Thoracic aorta (tissue), 2 donors: Measurements from ENCODE around the gene OPN4. TPM values are rescaled to one million over a fixed set of nuclear protein-coding genes. Genes with fewer than 3 reads are reported as not detected.

Experiments
- ATAC-seq: fragments of 150-250 bp; one replicate; pipeline ENCODE4 v1.8.0; 2017; ENCODE audit warnings: low read depth; ENCODE audit not compliant: insufficient number of reproducible peaks, low FRiP score
- DNase-seq: peaks from one replicate; pipeline ENCODE4 v3.0.0-alpha.2; 2020; ENCODE audit warnings: low spot score
- H3K27ac ChIP-seq, 2 donors: fragments of 200-600 bp; sonication (generic); 1 replicate in 1 of 2; 2 replicates in 1 of 2; pipeline ENCODE4 v1.5.1; 2016; ENCODE audit warnings: mild to moderate bottlenecking in 2 of 2, moderate library complexity in 2 of 2
- H3K27me3 ChIP-seq: fragments of 200-600 bp; sonication (generic); replicated peaks from 2 replicates; pipeline ENCODE4 v1.6.0; 2016; ENCODE audit warnings: mild to moderate bottlenecking; ENCODE audit not compliant: insufficient read depth
- H3K36me3 ChIP-seq: fragments of 200-600 bp; sonication (generic); one replicate; pipeline ENCODE4 v1.5.1; 2016
- H3K4me1 ChIP-seq, 2 donors: fragments of 200-600 bp; sonication (generic); 1 replicate in 1 of 2; 2 replicates in 1 of 2; pipeline versions ENCODE4 v1.5.1 to v1.6.0; 2016; ENCODE audit warnings: low read depth in 2 of 2, mild to moderate bottlenecking in 1 of 2; ENCODE audit not compliant: control insufficient read depth in 1 of 2
- H3K4me3 ChIP-seq: fragments of 200-600 bp; sonication (generic); 2 replicates; pipeline ENCODE4 v1.5.1; 2016; ENCODE audit warnings: mild to moderate bottlenecking
- H3K9me3 ChIP-seq: fragments of 200-600 bp; sonication (generic); 2 replicates; pipeline ENCODE4 v1.5.1; 2016
- total RNA-seq, 2 donors: library from RNA; depleted of rRNA; stranded (reverse); fragments of >200 nt; gene quantifications; one replicate each; pipeline versions ENCODE4 v1.1.0 to v1.2.3, GENCODE V29; 2016
- TF ChIP-seq, protein P1 (sequence below): fragments of 200-600 bp; sonication (generic); IDR thresholded peaks from one replicate; pipeline ENCODE4 v1.5.1; 2019; ENCODE audit warnings: antibody characterized with exemption

OPN4 gene
- total RNA-seq, 2 donors from 2014 or later: not detected

DNA sequence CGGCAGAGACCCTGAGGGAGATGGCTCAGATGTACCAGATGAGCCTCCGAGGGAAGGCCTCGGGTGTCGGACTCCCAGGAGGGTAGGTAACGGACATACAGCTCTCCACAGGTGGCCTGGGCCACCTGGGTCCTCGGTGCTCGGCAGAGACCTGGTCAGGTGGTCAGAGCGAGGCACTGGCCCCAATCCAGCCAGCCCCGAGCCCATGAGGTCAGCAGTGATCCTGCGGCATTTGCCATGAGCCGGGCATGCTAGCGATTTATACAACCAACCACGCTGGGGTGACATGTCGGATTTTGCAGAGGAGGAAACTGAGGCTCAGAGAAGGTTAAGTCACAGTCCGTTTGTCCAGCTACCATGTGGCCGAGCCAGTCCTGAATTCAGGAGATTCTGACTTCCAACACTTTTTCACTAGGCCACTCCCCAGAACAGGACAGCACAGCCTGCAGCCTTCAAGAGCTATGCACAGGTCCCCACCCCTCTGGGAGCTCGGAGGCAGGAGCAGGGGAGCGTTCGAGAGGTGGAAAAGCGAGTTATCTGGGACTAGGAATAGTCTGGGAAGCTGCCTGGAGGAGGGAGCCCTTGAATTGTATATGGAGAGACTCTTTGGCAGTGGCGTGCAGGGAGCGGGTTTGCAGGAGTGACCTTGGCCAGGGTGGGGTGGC lies 27.5 kb downstream of the OPN4 start:
- H3K27ac ChIP-seq: peak overlapping the region; percentile 71 to 76
- H3K4me1 ChIP-seq: peaks cover 40 to 82% of the 10 kb centered on the region in 2 donors

DNA sequence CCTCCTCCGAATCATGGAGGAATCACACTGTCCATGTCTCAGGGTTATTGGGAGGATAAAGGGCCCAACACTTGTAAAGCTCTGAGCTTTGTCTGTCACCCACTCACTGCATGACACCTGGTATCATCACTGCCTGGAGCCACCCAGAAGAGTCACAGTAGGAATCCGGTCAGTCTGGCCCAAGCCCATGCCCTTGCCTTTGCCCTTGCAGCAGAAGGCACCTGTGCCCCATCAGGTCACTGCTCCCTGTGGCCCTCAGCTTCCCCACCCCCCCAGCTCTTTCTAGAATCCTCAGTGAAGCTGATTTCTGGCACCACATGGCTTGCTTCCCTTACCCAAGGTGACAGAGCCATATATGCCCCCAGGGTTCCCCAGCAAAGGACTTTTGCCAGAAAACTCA lies 28.3 kb downstream of the OPN4 start:
- Histone ChIP-seq H3K9me3 (no peaks in the 10 kb centered on the region), H3K4me3 (no peak overlapping the region), H3K27me3 (no peaks in the 10 kb centered on the region), H3K36me3 (peaks cover 42% of the 10 kb centered on the region), H3K4me1 (peaks cover 47 to 85% of the 10 kb centered on the region in 2 donors), H3K27ac (peak overlapping the region; percentile 68 to 75)
- DNase-seq (no peak), ATAC-seq (no peak)
- TF ChIP-seq, protein P1, sequence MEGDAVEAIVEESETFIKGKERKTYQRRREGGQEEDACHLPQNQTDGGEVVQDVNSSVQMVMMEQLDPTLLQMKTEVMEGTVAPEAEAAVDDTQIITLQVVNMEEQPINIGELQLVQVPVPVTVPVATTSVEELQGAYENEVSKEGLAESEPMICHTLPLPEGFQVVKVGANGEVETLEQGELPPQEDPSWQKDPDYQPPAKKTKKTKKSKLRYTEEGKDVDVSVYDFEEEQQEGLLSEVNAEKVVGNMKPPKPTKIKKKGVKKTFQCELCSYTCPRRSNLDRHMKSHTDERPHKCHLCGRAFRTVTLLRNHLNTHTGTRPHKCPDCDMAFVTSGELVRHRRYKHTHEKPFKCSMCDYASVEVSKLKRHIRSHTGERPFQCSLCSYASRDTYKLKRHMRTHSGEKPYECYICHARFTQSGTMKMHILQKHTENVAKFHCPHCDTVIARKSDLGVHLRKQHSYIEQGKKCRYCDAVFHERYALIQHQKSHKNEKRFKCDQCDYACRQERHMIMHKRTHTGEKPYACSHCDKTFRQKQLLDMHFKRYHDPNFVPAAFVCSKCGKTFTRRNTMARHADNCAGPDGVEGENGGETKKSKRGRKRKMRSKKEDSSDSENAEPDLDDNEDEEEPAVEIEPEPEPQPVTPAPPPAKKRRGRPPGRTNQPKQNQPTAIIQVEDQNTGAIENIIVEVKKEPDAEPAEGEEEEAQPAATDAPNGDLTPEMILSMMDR: no peak

More for the DNA sequence above, 27.5 kb downstream of the OPN4 start:
- Histone ChIP-seq H3K9me3 (no peaks in the 10 kb centered on the region), H3K4me3 (no peak overlapping the region), H3K36me3 (peaks cover 34% of the 10 kb centered on the region), H3K27me3 (no peaks in the 10 kb centered on the region)
- TF ChIP-seq, protein P1: no peak
- DNase-seq: no peak
- ATAC-seq: no peak

DNA sequence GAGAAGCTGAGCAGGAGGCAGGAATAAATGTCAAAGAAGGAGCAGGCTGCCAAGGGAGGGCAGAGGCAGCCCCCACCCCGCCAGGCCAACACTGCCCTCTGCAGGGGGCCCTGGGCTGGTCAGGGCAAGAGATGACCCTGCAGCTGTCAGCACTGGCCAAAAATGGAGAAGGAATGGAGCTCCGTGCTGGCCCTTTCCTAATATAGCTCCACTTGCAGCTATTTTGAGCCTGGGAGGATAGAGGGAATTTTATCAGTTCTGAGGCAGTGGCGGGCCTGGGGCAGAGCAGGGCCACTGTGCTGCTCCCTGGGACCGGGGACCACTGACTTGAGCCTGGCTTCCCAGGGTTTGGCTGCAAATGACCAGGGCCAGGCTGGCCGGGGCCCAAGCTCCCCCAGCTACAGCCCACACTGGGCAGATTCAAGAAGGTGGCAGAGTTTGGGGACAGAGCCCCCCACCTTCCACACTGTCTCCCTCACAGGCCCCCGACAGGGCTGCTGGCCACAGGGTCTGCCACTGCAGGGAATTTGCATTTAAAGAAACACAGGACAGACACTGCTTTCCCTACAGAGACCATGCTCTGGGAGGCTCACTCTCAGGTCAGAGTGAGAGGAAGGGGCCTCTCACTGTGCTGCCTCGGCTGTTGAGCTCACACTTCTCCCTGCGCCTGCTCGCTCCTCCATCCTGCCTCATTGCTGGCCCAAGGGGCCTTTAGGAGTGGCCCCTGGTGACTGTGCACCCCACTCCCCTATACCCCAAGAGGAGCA lies 30.2 kb downstream of the OPN4 start:
- TF ChIP-seq, protein P1: peak; percentile 53
- no peak for DNase-seq
- H3K27ac ChIP-seq: peak overlapping the region; percentile 68 to 75
- no peak overlapping the region for H3K4me3 ChIP-seq
- peaks cover 42% of the 10 kb centered on the region for H3K36me3 ChIP-seq
- no peaks in the 10 kb centered on the region for H3K9me3 ChIP-seq
- H3K4me1 ChIP-seq: peaks cover 44 to 98% of the 10 kb centered on the region in 2 donors
- no peak for ATAC-seq
- H3K27me3 ChIP-seq: no peaks in the 10 kb centered on the region

DNA sequence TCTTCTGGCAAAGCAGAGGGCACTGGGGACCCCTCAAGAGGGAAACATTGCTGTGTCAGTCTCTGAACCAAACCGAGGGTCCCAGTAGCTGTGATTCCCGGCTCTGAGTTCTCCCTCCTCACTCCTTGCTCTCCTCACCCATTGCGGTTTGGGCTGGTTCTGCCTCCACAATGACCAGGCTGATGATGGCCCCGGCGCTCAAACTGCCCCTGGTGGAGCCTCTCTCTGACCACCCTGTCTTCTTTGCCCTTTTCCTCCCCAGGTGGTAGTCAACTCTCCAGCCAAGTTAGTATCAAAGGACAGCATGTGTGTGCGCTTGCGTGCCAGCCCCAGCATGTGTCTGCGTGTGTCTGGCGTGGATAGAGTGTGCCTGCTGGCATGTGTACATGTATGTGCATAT lies 31.1 kb downstream of the OPN4 start:
- Histone ChIP-seq H3K27ac (peak overlapping the region; percentile 68 to 75), H3K36me3 (peaks cover 42% of the 10 kb centered on the region), H3K27me3 (no peaks in the 10 kb centered on the region), H3K4me3 (no peak overlapping the region), H3K4me1 (peaks cover 50 to 98% of the 10 kb centered on the region in 2 donors), H3K9me3 (no peaks in the 10 kb centered on the region)
- TF ChIP-seq, protein P1: no peak
- DNase-seq: no peak
- ATAC-seq: no peak

DNA sequence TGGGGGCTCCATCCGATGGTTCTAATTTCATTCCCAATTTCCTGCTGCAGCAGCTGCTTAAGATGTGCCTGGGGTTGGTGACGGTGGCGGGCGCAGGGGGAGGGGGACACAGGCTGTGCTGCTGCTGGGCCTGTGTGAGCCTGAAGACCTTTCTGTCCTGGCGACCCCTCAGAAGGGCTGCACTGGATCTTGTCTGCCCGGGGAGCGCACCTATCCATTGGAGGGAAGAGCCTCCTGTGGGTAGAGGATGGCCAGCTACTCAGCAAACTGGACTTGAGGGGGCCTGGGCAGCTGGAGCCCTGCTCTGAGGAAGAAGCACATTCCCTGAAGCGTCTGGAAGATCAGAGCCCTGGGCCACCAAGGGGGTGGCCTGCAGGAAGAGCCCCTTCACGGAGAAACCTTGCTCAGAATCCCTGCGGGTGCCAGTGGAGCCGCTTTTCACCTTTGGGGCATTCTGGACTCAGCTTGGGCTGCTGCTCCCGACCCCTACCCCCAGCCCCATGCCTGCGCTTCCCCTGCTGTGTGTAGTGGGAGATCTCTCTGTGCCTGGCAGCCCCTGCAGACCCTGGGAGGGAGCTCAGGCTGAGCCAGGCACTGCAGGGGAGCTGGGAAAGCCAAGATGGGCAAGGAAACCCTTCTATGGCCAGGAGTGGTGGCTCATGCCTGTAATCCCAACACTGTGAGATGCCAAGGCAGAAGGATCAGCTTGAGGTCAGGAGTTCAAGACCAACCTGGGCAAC lies 31.7 kb downstream of the OPN4 start:
- TF ChIP-seq, protein P1: no peak
- Histone ChIP-seq H3K9me3 (no peaks in the 10 kb centered on the region), H3K4me3 (no peak overlapping the region), H3K36me3 (peaks cover 42% of the 10 kb centered on the region), H3K27me3 (no peaks in the 10 kb centered on the region), H3K4me1 (peaks cover 48 to 98% of the 10 kb centered on the region in 2 donors), H3K27ac (peak overlapping the region; percentile 68 to 75)
- ATAC-seq (no peak), DNase-seq (no peak)
